Adrenal gland (tissue), 5 donors: ENCODE measurements around the gene DNAH9.

ENCODE experiments used
- CTCF ChIP-seq, 6 experiments: fragments of 450-650 bp in 4 of 6; fragments of 200-600 bp in 2 of 6; sonication (generic) in 1 of 6; IDR thresholded peaks; 1 replicate in 5 of 6; 2 replicates in 1 of 6; pipeline versions ENCODE4 v1.5.1 to v1.8.0; 2016 to 2021; ENCODE audit warnings: antibody characterized with exemption in 6 of 6, mild to moderate bottlenecking in 2 of 6, moderate library complexity in 1 of 6
- POLR2A ChIP-seq, 2 donors: fragments of 450-650 bp; IDR thresholded peaks; one replicate each; pipeline ENCODE4 v1.6.1; 2017; ENCODE audit warnings: antibody characterized with exemption in 2 of 2, mild to moderate bottlenecking in 2 of 2, moderate library complexity in 1 of 2
- donor health status: DM: no; HTN: no; CAD: no.

DNA sequence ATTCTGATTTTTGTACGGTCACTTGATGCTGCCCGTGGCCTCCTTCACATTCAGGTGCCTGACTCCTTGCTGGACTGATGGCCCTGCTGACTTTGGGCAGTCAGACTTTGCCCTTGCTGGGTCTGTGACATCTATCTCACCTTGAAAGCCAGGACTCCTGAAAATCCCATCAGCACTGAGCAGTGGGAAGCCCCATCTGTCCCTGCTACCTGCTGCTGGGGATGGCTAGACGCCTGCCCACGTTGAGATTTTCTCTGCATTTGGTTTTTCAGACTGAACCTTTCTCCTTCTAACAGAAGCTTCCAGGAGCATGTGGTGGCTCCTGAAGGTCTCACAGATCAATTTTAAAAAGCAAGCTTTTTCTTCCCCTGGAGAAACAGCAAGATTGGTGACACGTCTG lies 409.2 kb downstream of the DNAH9 start:
- TF ChIP-seq CTCF (IDR thresholded peaks at IDR 0.05) (no peak), POLR2A (IDR thresholded peaks at IDR 0.05) (no peak)
